HEK293 (cell line): ENCODE data around the gene METTL16.
"Not testable (repeated sequence)": the region's sequence is repeated elsewhere in the genome, so short reads cannot be mapped to it uniquely, and the experiment has no call there.

ENCODE experiments used
- CTCF ChIA-PET: fragments of 350-600 bp; formaldehyde crosslinking; extraction: SDS; loops from one replicate; lab custom pipeline; 2021; ENCODE audit warnings: antibody characterized with exemption; lab: Yijun Ruan, JAX
- POLR2A ChIA-PET: fragments of 300-600 bp; formaldehyde crosslinking; extraction: SDS; loops from one replicate; lab custom pipeline; 2020; ENCODE audit warnings: antibody characterized with exemption, inconsistent platforms; lab: Yijun Ruan, JAX
- H3K27ac ChIP-seq: fragments of 200-500 bp; sonication (Bioruptor generic); 2 replicates; pipeline ENCODE4 v1.5.1; 2014; ENCODE audit warnings: low read depth, low read length, control low read depth, inconsistent platforms; ENCODE audit errors: extremely low read depth
- H3K36me3 ChIP-seq, 2 experiments: fragments of 200-500 bp in 1 of 2; sonication (Bioruptor generic) in 1 of 2; 1 replicate in 1 of 2; 2 replicates in 1 of 2; pipeline ENCODE4 v1.5.1; 2014 to 2017; ENCODE audit warnings: inconsistent platforms in 2 of 2, low read length in 2 of 2; ENCODE audit not compliant: control insufficient read depth in 2 of 2, insufficient read depth in 1 of 2
- H3K4me1 ChIP-seq: fragments of 200-500 bp; sonication (Bioruptor generic); 2 replicates; pipeline ENCODE4 v1.5.1; 2014; ENCODE audit warnings: mild to moderate bottlenecking, low read length, inconsistent platforms; ENCODE audit not compliant: control insufficient read depth, insufficient read depth
- H3K4me3 ChIP-seq: 2 replicates; pipeline ENCODE4 v1.5.1; 2011; ENCODE audit warnings: low read depth, mild to moderate bottlenecking, control low read depth, low read length, moderate library complexity
- H3K9me3 ChIP-seq: fragments of 200-500 bp; sonication (Bioruptor generic); 2 replicates; pipeline ENCODE4 v1.5.1; 2014; ENCODE audit warnings: low read depth, low read length, inconsistent platforms; ENCODE audit not compliant: control insufficient read depth, insufficient read depth
- GFI1B ChIP-seq: fragments of 450-650 bp; formaldehyde crosslinking; IDR thresholded peaks from 2 replicates; pipeline ENCODE4 v1.5.1; 2016; ENCODE audit warnings: missing biosample characterization, missing genetic modification characterization
- GLIS1 ChIP-seq: fragments of 450-650 bp; formaldehyde crosslinking; IDR thresholded peaks from 2 replicates; pipeline ENCODE4 v1.5.1; 2016; ENCODE audit warnings: missing biosample characterization, missing genetic modification characterization
- MZF1 ChIP-seq: fragments of 450-650 bp; formaldehyde crosslinking; IDR thresholded peaks from 2 replicates; pipeline ENCODE4 v1.5.1; 2017; ENCODE audit warnings: missing biosample characterization, missing genetic modification characterization, borderline replicate concordance
- PRDM1 ChIP-seq: fragments of 450-650 bp; formaldehyde crosslinking; IDR thresholded peaks from 2 replicates; pipeline ENCODE4; 2016; ENCODE audit warnings: missing biosample characterization, missing genetic modification characterization
- REPIN1 ChIP-seq: fragments of 450-650 bp; formaldehyde crosslinking; IDR thresholded peaks from 2 replicates; pipeline ENCODE4 v1.5.1; 2017; ENCODE audit warnings: missing biosample characterization, missing genetic modification characterization, low read depth
- SP3 ChIP-seq: fragments of 450-650 bp; formaldehyde crosslinking; IDR thresholded peaks from 2 replicates; pipeline ENCODE4 v1.5.1; 2016; ENCODE audit warnings: missing biosample characterization, missing genetic modification characterization
- SP7 ChIP-seq: fragments of 450-650 bp; formaldehyde crosslinking; IDR thresholded peaks from 2 replicates; pipeline ENCODE4 v1.5.1; 2016; ENCODE audit warnings: missing biosample characterization, missing genetic modification characterization
- YY2 ChIP-seq: fragments of 450-650 bp; formaldehyde crosslinking; IDR thresholded peaks from 2 replicates; pipeline ENCODE4 v1.5.1; 2016; ENCODE audit warnings: missing biosample characterization, missing genetic modification characterization
- ZNF10 ChIP-seq: fragments of 450-650 bp; formaldehyde crosslinking; IDR thresholded peaks from 2 replicates; pipeline ENCODE4 v1.5.1; 2017; ENCODE audit warnings: missing biosample characterization, missing genetic modification characterization
- ZNF112 ChIP-seq: fragments of 450-650 bp; formaldehyde crosslinking; IDR thresholded peaks from 2 replicates; pipeline ENCODE4 v1.5.0; 2017; ENCODE audit warnings: missing biosample characterization, missing genetic modification characterization
- ZNF146 ChIP-seq: fragments of 450-650 bp; formaldehyde crosslinking; IDR thresholded peaks from 2 replicates; pipeline ENCODE4 v1.5.1; 2016; ENCODE audit warnings: missing biosample characterization, missing genetic modification characterization
- ZNF157 ChIP-seq: fragments of 450-650 bp; formaldehyde crosslinking; IDR thresholded peaks from 2 replicates; pipeline ENCODE4 v1.5.1; 2016; ENCODE audit warnings: missing biosample characterization, missing genetic modification characterization
- ZNF239 ChIP-seq: fragments of 450-650 bp; formaldehyde crosslinking; IDR thresholded peaks from 2 replicates; pipeline ENCODE4 v1.5.1; 2016; ENCODE audit warnings: missing biosample characterization, missing genetic modification characterization
- ZNF274 ChIP-seq, 2 experiments: fragments of 200-500 bp in 1 of 2; fragments of 450-650 bp in 1 of 2; sonication (Bioruptor generic) in 1 of 2; formaldehyde crosslinking in 1 of 2; IDR thresholded peaks; 2 replicates each; pipeline versions ENCODE4 v1.5.1 to v1.6.1; 2014 to 2016; ENCODE audit warnings: borderline replicate concordance in 1 of 2, inconsistent platforms in 1 of 2, low read length in 1 of 2, missing biosample characterization in 1 of 2, missing genetic modification characterization in 1 of 2
- ZNF280D ChIP-seq: fragments of 450-650 bp; formaldehyde crosslinking; IDR thresholded peaks from 2 replicates; pipeline ENCODE4 v1.5.1; 2016; ENCODE audit warnings: missing biosample characterization, missing genetic modification characterization
- ZNF292 ChIP-seq: fragments of 450-650 bp; formaldehyde crosslinking; IDR thresholded peaks from 2 replicates; pipeline ENCODE4 v1.5.1; 2016; ENCODE audit warnings: low read depth, missing biosample characterization, missing genetic modification characterization, borderline replicate concordance
- ZNF302 ChIP-seq: fragments of 450-650 bp; formaldehyde crosslinking; IDR thresholded peaks from 2 replicates; pipeline ENCODE4 v1.5.1; 2016; ENCODE audit warnings: missing biosample characterization, missing genetic modification characterization, low read depth
- ZNF585B ChIP-seq: fragments of 450-650 bp; formaldehyde crosslinking; IDR thresholded peaks from 2 replicates; pipeline ENCODE4 v1.5.1; 2016; ENCODE audit warnings: missing biosample characterization, missing genetic modification characterization
- ZNF621 ChIP-seq: fragments of 450-650 bp; formaldehyde crosslinking; IDR thresholded peaks from 2 replicates; pipeline ENCODE4 v1.5.1; 2017; ENCODE audit warnings: missing biosample characterization, missing genetic modification characterization
- ZNF629 ChIP-seq: fragments of 450-650 bp; formaldehyde crosslinking; IDR thresholded peaks from 2 replicates; pipeline ENCODE4 v1.5.1; 2017; ENCODE audit warnings: missing biosample characterization, missing genetic modification characterization
- ZNF654 ChIP-seq: fragments of 450-650 bp; formaldehyde crosslinking; IDR thresholded peaks from 2 replicates; pipeline ENCODE4 v1.5.1; 2016; ENCODE audit warnings: low read depth, missing biosample characterization, missing genetic modification characterization
- ZNF747 ChIP-seq: fragments of 450-650 bp; formaldehyde crosslinking; IDR thresholded peaks from 2 replicates; pipeline ENCODE4 v1.5.1; 2016; ENCODE audit warnings: missing biosample characterization, missing genetic modification characterization
- ZSCAN30 ChIP-seq: fragments of 450-650 bp; IDR thresholded peaks from 2 replicates; pipeline ENCODE4 v1.5.1; 2018; ENCODE audit warnings: missing biosample characterization, mild to moderate bottlenecking, missing genetic modification characterization, moderate library complexity
- ZXDB ChIP-seq: fragments of 450-650 bp; formaldehyde crosslinking; IDR thresholded peaks from 2 replicates; pipeline ENCODE4 v1.5.1; 2016; ENCODE audit warnings: missing biosample characterization, missing genetic modification characterization
- TF ChIP-seq, protein P1 (sequence below): sonication (generic); formaldehyde crosslinking; IDR thresholded peaks from 2 replicates; pipeline ENCODE4 v1.8.1; 2022; ENCODE audit warnings: mild to moderate bottlenecking, moderate library complexity, missing genetic modification reagents
- TF ChIP-seq, protein P2 (sequence below): fragments of 450-650 bp; formaldehyde crosslinking; IDR thresholded peaks from 2 replicates; pipeline ENCODE4 v1.5.1; 2016; ENCODE audit warnings: missing biosample characterization, missing genetic modification characterization

METTL16 gene

DNA sequence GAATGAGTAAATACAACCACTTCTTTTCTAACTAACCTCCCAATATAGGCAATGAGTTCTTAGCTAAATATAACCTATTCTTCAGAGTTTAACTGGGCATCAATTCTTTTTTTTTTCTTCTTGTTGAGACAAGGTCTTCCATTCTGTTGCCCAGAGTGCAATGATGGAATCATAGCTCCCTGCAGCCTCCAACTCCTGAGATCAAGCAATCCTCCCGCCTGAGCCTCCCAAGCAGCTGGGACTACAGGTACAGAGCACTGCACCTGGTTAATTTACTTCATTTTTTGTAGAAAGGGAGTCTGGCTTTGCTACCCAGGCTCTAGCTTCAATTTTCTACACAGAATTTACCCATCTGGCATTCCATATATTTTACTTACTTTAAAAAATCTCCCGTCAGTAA, 1.1 kb downstream of the METTL16 start:
- peak overlapping the region; percentile 67 for H3K4me3 ChIP-seq
- ChIA-PET POLR2A (interaction anchor here (0.6 to 1.7 kb wide), 8 partner anchors 82 to 291 kb away, joined by 3 to 9 read pairs (median 3); partner anchors contain the start of genes PAFAH1B1 and SMG6), CTCF (interaction anchor here (0.6 to 2.6 kb wide), 8 partner anchors 20 to 273 kb away, joined by 3 to 11 read pairs (median 4); no protein-coding TSS in a partner anchor)
- H3K27ac ChIP-seq = peak overlapping the region; percentile 94
- no peaks in the 10 kb centered on the region; the same call in 1 of the 2 replicates for H3K9me3 ChIP-seq
- TF ChIP-seq ZNF112 (no peak), GLIS1 (no peak), ZNF629 (no peak), SP7 (tag by site-specific recombination) (no peak), ZNF302 (tag by site-specific recombination) (no peak), REPIN1 (tag by site-specific recombination) (no peak), ZNF280D (tag by site-specific recombination) (no peak), GFI1B (no peak), MZF1 (tag by site-specific recombination) (no peak), ZNF146 (tag by site-specific recombination) (no peak), ZNF654 (tag by site-specific recombination) (no peak), YY2 (tag by site-specific recombination) (no peak), ZNF292 (tag by site-specific recombination) (no peak), SP3 (tag by site-specific recombination) (no peak), ZNF747 (tag by site-specific recombination) (no peak), ZNF239 (tag by site-specific recombination) (no peak)
- TF ChIP-seq, protein P1, sequence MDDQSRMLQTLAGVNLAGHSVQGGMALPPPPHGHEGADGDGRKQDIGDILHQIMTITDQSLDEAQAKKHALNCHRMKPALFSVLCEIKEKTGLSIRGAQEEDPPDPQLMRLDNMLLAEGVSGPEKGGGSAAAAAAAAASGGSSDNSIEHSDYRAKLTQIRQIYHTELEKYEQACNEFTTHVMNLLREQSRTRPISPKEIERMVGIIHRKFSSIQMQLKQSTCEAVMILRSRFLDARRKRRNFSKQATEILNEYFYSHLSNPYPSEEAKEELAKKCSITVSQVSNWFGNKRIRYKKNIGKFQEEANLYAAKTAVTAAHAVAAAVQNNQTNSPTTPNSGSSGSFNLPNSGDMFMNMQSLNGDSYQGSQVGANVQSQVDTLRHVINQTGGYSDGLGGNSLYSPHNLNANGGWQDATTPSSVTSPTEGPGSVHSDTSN (CRISPR knock-in tag) = no peak
- H3K4me1 ChIP-seq = no peaks in the 10 kb centered on the region
- peaks cover 0 to 13% of the 10 kb centered on the region in 2 experiments; a peak in 1 of 3 replicates for H3K36me3 ChIP-seq

GRCh38 chr17:2508035-2508434, 3.7 kb downstream of the METTL16 start:
- CTCF ChIA-PET = no interaction called here
- POLR2A ChIA-PET = no interaction called here

DNA sequence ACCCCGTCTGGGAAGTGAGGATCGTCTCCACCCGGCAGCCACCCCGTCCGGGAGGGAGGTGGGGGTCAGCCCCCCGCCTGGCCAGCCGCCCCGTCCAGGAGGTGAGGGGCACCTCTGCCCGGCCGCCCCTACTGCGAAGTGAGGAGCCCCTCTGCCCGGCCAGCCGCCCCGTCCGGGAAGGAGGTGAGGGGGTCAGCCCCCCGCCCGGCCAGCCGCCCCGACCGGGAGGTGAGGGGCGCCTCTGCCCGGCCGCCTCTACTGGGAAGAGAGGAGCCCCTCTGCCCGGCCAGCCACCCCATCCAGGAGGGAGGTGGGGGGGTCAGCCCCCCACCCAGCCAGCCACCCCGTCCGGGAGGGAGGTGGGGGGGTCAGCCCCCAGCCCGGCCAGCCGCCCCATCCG, 4.7 kb downstream of the METTL16 start:
- H3K4me1 ChIP-seq, H3K4me3 ChIP-seq, H3K9me3 ChIP-seq, H3K27ac ChIP-seq, CTCF ChIA-PET, POLR2A ChIA-PET: not testable (repeated sequence)
- H3K36me3 ChIP-seq = peaks cover 4 to 18% of the 10 kb centered on the region in 2 experiments

More at GRCh38 chr17:2508035-2508434, 3.7 kb downstream of the METTL16 start:
- TF ChIP-seq ZNF621 (tag by site-specific recombination) (no peak), ZNF274 (IDR thresholded peaks at IDR 0.05; ENCODE audit: low read length) (no peak), ZNF274 (tag by site-specific recombination; IDR thresholded peaks at IDR 0.05; ENCODE audit: borderline replicate concordance) (no peak), ZNF157 (no peak), ZNF10 (tag by site-specific recombination) (no peak), PRDM1 (tag by site-specific recombination) (no peak), ZXDB (tag by site-specific recombination) (no peak), ZSCAN30 (tag by site-specific recombination) (no peak), ZNF585B (tag by site-specific recombination) (no peak)
- TF ChIP-seq, protein P2, sequence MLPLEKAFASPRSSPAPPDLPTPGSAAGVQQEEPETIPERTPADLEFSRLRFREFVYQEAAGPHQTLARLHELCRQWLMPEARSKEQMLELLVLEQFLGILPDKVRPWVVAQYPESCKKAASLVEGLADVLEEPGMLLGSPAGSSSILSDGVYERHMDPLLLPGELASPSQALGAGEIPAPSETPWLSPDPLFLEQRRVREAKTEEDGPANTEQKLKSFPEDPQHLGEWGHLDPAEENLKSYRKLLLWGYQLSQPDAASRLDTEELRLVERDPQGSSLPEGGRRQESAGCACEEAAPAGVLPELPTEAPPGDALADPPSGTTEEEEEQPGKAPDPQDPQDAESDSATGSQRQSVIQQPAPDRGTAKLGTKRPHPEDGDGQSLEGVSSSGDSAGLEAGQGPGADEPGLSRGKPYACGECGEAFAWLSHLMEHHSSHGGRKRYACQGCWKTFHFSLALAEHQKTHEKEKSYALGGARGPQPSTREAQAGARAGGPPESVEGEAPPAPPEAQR (tag by site-specific recombination) = no peak
- TF ChIP-seq, protein P1 (CRISPR knock-in tag) = no peak
- H3K4me1 ChIP-seq = no peaks in the 10 kb centered on the region
- no peak overlapping the region for H3K4me3 ChIP-seq
- no peak overlapping the region for H3K27ac ChIP-seq
- H3K36me3 ChIP-seq = peaks cover 0 to 17% of the 10 kb centered on the region in 2 experiments; a peak in 2 of 3 replicates
- H3K9me3 ChIP-seq = no peaks in the 10 kb centered on the region; the same call in 1 of the 2 replicates
